Small intestine (tissue), 7 donors: Measurements from ENCODE around the gene SHISAL1. TPM values are rescaled to one million over a fixed set of nuclear protein-coding genes. Genes with fewer than 3 reads are reported as not detected.

ENCODE experiments used
- DNase-seq, 2 donors: peaks; one replicate each; pipeline versions ENCODE4 v3.0.0 to v3.0.0-alpha.2; 2013
- FAIRE-seq: peaks from 2 replicates; lab custom pipeline; 2012; peaks lifted over from hg19 to GRCh38; lab: Jason Lieb, UNC
- H3K27ac ChIP-seq, 3 donors: one replicate each; pipeline ENCODE4 v1.5.1; 2013; ENCODE audit warnings: low read length in 2 of 3, mild to moderate bottlenecking in 2 of 3, control low read depth in 1 of 3, inconsistent platforms in 1 of 3, low read depth in 1 of 3, moderate library complexity in 1 of 3
- H3K27me3 ChIP-seq, 3 donors: one replicate each; pipeline ENCODE4 v1.6.1; 2013; ENCODE audit warnings: low read length in 3 of 3, inconsistent platforms in 1 of 3; ENCODE audit not compliant: control insufficient read depth in 3 of 3, insufficient read depth in 3 of 3
- H3K36me3 ChIP-seq, 3 donors: one replicate each; pipeline ENCODE4 v1.6.1; 2013; ENCODE audit warnings: low read length in 3 of 3, inconsistent platforms in 1 of 3, low read depth in 1 of 3, mild to moderate bottlenecking in 1 of 3, moderate library complexity in 1 of 3; ENCODE audit not compliant: control insufficient read depth in 3 of 3, insufficient read depth in 2 of 3
- H3K4me1 ChIP-seq, 3 donors: one replicate each; pipeline ENCODE4 v1.6.1; 2013; ENCODE audit warnings: low read length in 2 of 3, inconsistent platforms in 1 of 3, low read depth in 1 of 3, mild to moderate bottlenecking in 1 of 3, moderate library complexity in 1 of 3; ENCODE audit not compliant: control insufficient read depth in 3 of 3, insufficient read depth in 2 of 3
- H3K4me3 ChIP-seq, 3 donors: one replicate each; pipeline ENCODE4 v1.5.1; 2013; ENCODE audit warnings: low read length in 3 of 3, control low read depth in 1 of 3, inconsistent platforms in 1 of 3, low read depth in 1 of 3, mild to moderate bottlenecking in 1 of 3, moderate library complexity in 1 of 3
- H3K9me3 ChIP-seq, 2 donors: one replicate each; pipeline ENCODE4 v1.6.1; 2013; ENCODE audit warnings: low read depth in 1 of 2, low read length in 1 of 2; ENCODE audit not compliant: control insufficient read depth in 2 of 2, insufficient read depth in 1 of 2
- WGBS, 3 donors: extraction: QIAGEN DNeasy Blood & Tissue Kit; methylation state at CpG; one replicate each; pipeline ENCODE4 v1.1.7; 2013; 5-methylcytosine and 5-hydroxymethylcytosine counted together
- polyA plus RNA-seq, 4 donors: library from polyadenylated mRNA; stranded (reverse) in 3 of 4; unstranded in 1 of 4; fragments of 200-250 nt in 3 of 4; fragments of 120-200 nt in 1 of 4; gene quantifications; one replicate each; pipeline versions ENCODE4 v1.2.1 to v1.2.3, GENCODE V29; 2013
- donor health status: healthy with polysubstance abuse.
- donor health status: control.
- donor health status: control.
- donor health status: Bipolar disorder and iron deficiency.
- donor health status: healthy.

Gene SHISAL1
- polyA plus RNA-seq, 4 donors, result under 0.01 to 1.2 (median 0.55) TPM

DNA sequence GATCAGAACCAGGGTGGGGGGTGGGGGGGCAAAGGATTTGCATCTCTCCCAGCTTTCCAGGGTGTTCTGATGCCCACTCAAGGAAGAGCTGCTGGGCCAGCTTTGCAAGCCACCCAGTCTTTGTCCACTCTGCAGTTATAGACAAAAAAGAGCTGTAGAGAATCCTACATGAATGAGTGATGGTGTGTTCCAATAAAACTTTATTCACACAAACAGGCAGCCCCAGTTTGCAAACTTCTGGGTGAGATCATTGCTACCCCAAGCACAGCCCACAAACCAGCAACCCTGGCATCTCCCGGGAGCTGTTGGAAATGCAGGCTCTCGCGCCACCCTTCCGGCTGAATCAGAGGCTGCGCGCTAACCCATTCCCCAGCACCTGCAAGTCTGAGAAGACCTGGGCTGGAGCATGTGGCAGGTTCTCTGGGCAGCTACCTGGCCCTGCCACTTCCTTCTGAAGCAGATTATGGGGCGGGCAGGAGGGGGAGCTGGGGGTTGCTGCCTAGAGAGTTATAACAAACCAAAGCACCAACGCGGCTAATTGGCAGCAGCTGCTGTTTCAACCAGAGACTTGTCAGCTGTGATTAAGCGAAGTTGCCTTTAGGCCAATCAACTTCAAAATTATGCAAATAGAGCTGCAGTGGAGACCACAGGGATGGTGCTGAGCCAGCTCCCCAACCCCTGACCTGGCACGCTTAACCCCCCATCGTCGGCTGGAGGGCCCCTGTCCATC, 3.8 kb upstream of the SHISAL1 start:
- H3K4me3 ChIP-seq, result no peak overlapping the region
- no peaks in the 10 kb centered on the region for H3K4me1 ChIP-seq
- 83 to 85% (median 84%) methylated on average over 13 of the region's 13 CpGs for WGBS, 3 donors
- no peaks in the 10 kb centered on the region for H3K9me3 ChIP-seq
- no peak overlapping the region for H3K27ac ChIP-seq
- H3K36me3 ChIP-seq, result no peaks in the 10 kb centered on the region
- FAIRE-seq (no peak), DNase-seq (no peak)
- H3K27me3 ChIP-seq, result no peaks in the 10 kb centered on the region

DNA sequence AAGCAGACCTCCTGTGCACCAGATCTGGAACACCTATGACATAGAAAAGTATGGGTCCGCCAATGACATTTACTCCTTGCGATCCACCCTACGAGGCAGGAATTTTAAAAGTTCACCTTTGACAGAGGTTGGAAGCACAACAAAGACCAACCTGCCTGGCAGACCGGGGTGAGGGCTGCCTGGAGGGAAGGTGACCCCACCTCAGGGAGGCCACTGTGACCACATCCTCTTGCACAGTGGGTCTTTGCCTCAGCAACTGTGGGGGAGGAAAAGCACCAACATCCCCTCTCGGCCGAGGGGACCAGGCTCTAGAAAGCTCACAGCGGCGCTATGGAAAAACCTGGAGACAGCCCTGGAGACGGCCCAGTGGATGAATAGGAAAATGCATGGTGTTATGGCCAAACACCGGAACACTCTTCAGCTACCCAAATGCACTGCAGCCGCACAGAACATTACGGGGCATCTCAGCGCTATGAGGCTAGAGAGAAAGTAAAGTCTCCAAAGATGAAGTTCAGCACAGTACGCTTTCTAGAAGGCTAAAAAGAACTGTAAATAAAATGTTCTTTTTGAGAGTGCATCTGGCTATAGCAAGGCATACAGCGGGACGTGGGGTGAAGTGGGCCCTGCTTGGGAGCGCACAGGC, 1.8 kb upstream of the SHISAL1 start:
- H3K27ac ChIP-seq, result no peak overlapping the region

DNA sequence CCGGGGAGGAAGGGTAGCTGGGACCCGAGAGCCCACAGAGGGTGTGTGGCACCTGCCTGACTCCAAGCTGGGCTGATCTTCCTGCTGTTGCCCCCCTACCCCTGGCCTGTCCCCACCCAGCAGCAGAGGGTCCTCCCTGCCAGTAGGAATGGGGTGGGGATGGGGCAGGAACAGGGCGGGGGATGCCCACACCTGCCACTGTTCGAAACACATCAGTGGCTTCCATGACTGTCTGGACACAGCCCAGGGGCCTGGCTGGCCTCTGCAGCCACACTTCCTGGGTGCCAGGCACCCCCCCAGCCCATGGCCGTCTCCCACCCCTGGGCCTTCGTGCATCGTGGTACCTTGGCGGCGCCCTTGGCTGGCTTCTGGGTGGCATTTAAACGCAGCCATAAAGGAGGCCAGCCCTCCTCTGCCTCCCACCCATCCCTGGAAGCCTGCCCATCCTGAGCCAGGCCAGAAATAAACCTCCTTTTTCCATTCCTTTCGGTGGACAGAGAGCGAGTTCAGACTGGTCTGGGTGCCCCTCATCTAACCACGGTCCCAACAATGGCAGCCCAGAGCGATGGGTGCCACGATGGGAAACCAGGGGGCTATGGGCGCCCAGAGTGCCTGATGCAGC, 745 bp upstream of the SHISAL1 start:
- Histone ChIP-seq H3K9me3 (no peaks in the 10 kb centered on the region), H3K4me3 (no peak overlapping the region), H3K27ac (no peak overlapping the region), H3K36me3 (no peaks in the 10 kb centered on the region), H3K4me1 (no peaks in the 10 kb centered on the region), H3K27me3 (no peaks in the 10 kb centered on the region)
- FAIRE-seq (no peak), DNase-seq (no peak)
- 77 to 85% (median 82%) methylated on average over 16 of the region's 16 CpGs for WGBS, 3 donors

More for the DNA sequence above, 1.8 kb upstream of the SHISAL1 start:
- Histone ChIP-seq H3K9me3 (no peaks in the 10 kb centered on the region), H3K36me3 (no peaks in the 10 kb centered on the region), H3K27me3 (no peaks in the 10 kb centered on the region), H3K4me1 (no peaks in the 10 kb centered on the region), H3K4me3 (no peak overlapping the region)
- WGBS, 3 donors, result 69 to 70% (median 69%) methylated on average over 17 of the region's 17 CpGs
- no peak for FAIRE-seq
- peak in 1 of 2 donors; percentile 14 for DNase-seq

DNA sequence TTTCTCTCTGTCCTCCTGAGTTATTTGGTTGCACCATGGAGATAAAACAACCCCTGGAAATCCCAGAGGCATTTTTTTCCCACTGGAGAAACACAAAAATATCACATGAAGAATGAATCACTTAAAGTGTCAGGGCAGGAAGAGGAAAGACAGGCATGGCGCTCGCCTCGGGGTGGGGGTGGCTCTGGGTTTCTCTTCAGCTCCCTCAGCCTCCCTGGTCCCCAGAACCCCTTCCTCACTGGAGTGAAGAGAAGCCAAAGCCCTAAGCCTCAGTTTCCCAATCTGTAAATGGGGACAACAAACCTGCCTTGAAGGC, 938 bp downstream of the SHISAL1 start:
- FAIRE-seq, result no peak
- no peaks in the 10 kb centered on the region for H3K36me3 ChIP-seq
- WGBS, 3 donors, result 48 to 61% (median 59%) methylated on average over 3 of the region's 3 CpGs
- no peaks in the 10 kb centered on the region for H3K27me3 ChIP-seq
- H3K27ac ChIP-seq, result no peak overlapping the region
- H3K9me3 ChIP-seq, result no peaks in the 10 kb centered on the region
- no peak for DNase-seq
- H3K4me1 ChIP-seq, result no peaks in the 10 kb centered on the region
- no peak overlapping the region for H3K4me3 ChIP-seq

DNA sequence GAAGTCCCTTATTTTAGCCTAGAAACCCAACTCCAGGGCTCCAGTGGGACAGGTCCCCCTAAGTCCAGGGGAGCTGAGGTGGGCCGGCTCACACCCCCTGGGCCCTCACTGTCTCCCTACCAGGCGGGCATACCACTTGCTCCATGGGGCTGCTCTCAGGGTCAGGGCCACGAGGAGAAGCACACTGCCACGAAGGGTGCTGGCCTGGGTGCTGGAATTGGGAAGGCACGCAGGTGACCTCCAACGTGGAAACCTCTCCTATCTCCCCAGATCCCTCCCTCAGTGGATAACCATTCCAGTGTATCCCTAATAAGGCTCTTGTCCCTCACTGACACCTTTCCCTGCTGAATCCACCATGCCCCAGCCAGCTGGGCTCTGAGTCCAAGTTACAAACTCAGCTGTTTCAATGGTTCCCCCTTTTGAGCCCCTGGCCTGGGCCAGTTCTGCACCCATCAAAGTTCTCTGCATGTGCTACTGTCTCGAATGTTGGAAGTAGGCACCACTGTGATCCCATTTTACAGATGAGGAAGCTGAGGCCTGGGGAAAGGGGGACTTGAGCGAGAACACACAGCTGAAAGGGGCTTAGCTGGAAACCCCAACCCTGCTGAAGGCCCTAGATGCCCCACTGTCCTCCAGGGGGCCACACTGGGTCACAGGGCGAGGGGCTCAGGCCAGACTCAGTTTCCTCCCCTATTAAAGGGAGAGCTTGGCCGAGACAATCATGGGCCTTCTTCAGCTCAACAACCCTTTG, 1.5 kb downstream of the SHISAL1 start:
- Histone ChIP-seq H3K4me3 (no peak overlapping the region), H3K4me1 (no peaks in the 10 kb centered on the region), H3K9me3 (no peaks in the 10 kb centered on the region), H3K27me3 (no peaks in the 10 kb centered on the region), H3K36me3 (no peaks in the 10 kb centered on the region), H3K27ac (no peak overlapping the region)
- FAIRE-seq (no peak), DNase-seq (no peak)
- WGBS, 3 donors, result 66 to 85% (median 68%) methylated on average over 9 to 10 of the region's 10 CpGs

DNA sequence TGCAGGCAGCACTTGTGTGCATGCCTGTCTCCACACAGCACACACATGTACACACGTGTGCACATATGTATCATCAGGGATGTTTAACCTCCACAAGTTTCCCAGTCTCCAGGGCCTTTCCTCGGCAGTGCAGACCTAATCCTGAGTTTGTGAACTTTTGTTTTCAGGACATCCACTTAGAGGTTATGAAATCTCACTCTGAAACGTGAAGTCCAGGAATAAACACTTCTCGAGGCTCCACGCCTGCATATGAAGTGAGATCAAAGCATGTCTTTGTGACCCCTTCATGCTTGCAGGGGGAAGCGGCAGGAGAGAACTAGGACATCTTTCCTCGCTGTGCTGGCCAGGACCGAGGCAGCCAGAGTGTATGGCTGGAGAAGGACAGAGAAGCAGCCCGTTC, 3.1 kb downstream of the SHISAL1 start:
- Histone ChIP-seq H3K4me1 (no peaks in the 10 kb centered on the region), H3K36me3 (no peaks in the 10 kb centered on the region), H3K27me3 (no peaks in the 10 kb centered on the region), H3K27ac (peak overlapping the region in 1 of 3 donors; percentile 63), H3K9me3 (no peaks in the 10 kb centered on the region), H3K4me3 (no peak overlapping the region)
- FAIRE-seq (no peak), DNase-seq (no peak)
- WGBS, 3 donors, result 71 to 76% (median 75%) methylated on average over 9 of the region's 9 CpGs

DNA sequence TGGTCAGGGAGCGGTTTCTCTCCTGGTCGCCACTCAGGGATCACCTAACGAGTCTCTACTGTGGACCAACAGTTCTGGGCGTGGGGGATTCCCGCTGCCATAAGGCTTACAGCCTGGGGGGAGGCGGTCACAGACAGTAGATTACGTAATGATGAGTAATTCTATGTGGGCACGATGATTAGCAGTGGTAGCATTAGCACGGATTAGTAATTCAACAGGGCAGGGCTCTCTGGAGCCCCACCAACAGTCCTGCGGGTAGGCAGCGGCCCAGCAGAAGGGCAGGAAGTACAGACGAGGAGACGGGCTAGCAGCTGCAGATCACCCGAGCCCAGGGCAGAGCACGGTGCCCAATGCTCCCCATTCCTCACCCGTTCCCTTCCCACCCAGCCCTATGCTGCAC, 3.6 kb downstream of the SHISAL1 start:
- peak overlapping the region in 1 of 3 donors; percentile 63 for H3K27ac ChIP-seq
- H3K9me3 ChIP-seq, result no peaks in the 10 kb centered on the region
- no peaks in the 10 kb centered on the region for H3K4me1 ChIP-seq
- no peak overlapping the region for H3K4me3 ChIP-seq
- WGBS, 3 donors, result 27 to 46% (median 35%) methylated on average over 16 of the region's 16 CpGs
- DNase-seq (no peak), FAIRE-seq (no peak)
- no peaks in the 10 kb centered on the region for H3K27me3 ChIP-seq
- no peaks in the 10 kb centered on the region for H3K36me3 ChIP-seq

DNA sequence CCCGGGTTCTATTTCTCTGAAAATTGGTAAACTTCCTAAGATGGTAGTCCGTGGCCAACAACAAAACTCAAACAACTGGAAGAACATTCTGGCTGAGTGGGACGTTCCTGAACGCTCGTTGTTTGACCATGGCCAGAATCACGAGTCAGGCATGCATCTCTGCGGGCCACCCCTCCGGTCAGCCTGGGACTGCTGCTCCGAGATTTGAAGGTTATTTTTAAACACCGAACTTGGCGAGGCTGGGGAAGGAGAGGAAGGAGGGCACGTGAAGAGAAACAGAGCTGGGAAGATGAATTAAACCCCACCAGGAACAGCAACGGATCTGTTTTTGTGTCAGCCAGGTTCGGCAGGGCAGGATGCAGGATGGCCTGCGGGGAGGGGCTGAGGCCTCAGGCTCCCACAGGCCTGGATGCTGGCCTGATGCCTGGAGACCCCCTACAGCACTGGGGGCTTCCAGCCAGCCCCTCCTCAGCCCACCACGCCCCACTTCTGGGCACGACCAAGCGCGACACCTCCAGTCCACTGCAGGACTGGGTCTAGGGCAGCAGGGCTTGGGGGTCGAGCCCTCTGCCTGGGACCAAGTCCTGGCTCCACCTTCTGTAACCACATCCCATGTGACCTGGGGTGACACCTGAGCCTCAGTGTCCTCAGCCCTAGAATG, 5.1 kb downstream of the SHISAL1 start:
- FAIRE-seq (no peak), DNase-seq (no peak)
- Histone ChIP-seq H3K27me3 (no peaks in the 10 kb centered on the region), H3K9me3 (no peaks in the 10 kb centered on the region), H3K4me1 (no peaks in the 10 kb centered on the region), H3K36me3 (no peaks in the 10 kb centered on the region), H3K27ac (no peak overlapping the region), H3K4me3 (no peak overlapping the region)
- WGBS, 3 donors, result 69 to 71% (median 70%) methylated on average over 20 of the region's 20 CpGs
